ENCODE results near the gene KIF5C. TPM values are rescaled to one million over a fixed set of nuclear protein-coding genes. Genes with fewer than 3 reads are reported as not detected.

KIF5C gene
- total RNA-seq, 1 experiment from 2014 or later, result 0.11 TPM

GRCh38 chr2:148920559-148920958 is 45.5 kb downstream of the KIF5C start:
- Histone ChIP-seq H3K9me3 (replicated peaks) (0 out of 2 replicates have a peak, but pooled peaks cover 5% of the 10 kb centered on the region), H3K4me3 (no peak overlapping the region), H3K27me3 (replicated peaks) (0 out of 2 replicates have a peak, but pooled peaks cover 3% of the 10 kb centered on the region), H3K4me1 (replicated peaks) (no peaks in the 10 kb centered on the region), H3K36me3 (no peaks in the 10 kb centered on the region), H3K27ac (no peak overlapping the region)
- no peak for DNase-seq (ENCODE audit: low read depth in 1 of 2, low spot score in 2 of 2)

- 0 out of 2 replicates have a peak, but pooled peaks cover 5% of the 10 kb centered on the region for H3K9me3 ChIP-seq (replicated peaks)
- DNase-seq (ENCODE audit: low read depth in 1 of 2, low spot score in 2 of 2), result no peak
- H3K4me3 ChIP-seq, result no peak overlapping the region
- 0 out of 2 replicates have a peak, but pooled peaks cover 3% of the 10 kb centered on the region for H3K27me3 ChIP-seq (replicated peaks)
- H3K36me3 ChIP-seq, result no peaks in the 10 kb centered on the region
- H3K4me1 ChIP-seq (replicated peaks), result no peaks in the 10 kb centered on the region; the same call in 1 of the 2 replicates
- no peak overlapping the region for H3K27ac ChIP-seq
These were observed 47.0 kb downstream of the KIF5C start for GRCh38 chr2:148922062-148922461.

GRCh38 chr2:148922776-148923475 is 47.9 kb downstream of the KIF5C start:
- 0 out of 2 replicates have a peak, but pooled peaks cover 5% of the 10 kb centered on the region for H3K9me3 ChIP-seq (replicated peaks)
- DNase-seq (ENCODE audit: low read depth in 1 of 2, low spot score in 2 of 2), result no peak
- H3K36me3 ChIP-seq, result no peaks in the 10 kb centered on the region
- H3K4me1 ChIP-seq (replicated peaks), result no peaks in the 10 kb centered on the region; the same call in 1 of the 2 replicates
- no peak overlapping the region for H3K4me3 ChIP-seq
- 0 out of 2 replicates have a peak, but pooled peaks cover 3% of the 10 kb centered on the region for H3K27me3 ChIP-seq (replicated peaks)
- H3K27ac ChIP-seq, result no peak overlapping the region

GRCh38 chr2:148924514-148925178 is 49.6 kb downstream of the KIF5C start:
- no peak overlapping the region for H3K27ac ChIP-seq
- H3K4me1 ChIP-seq (replicated peaks), result no peaks in the 10 kb centered on the region; the same call in 1 of the 2 replicates
- no peak for DNase-seq (ENCODE audit: low read depth in 1 of 2, low spot score in 2 of 2)
- H3K36me3 ChIP-seq, result no peaks in the 10 kb centered on the region
- H3K4me3 ChIP-seq, result no peak overlapping the region
- H3K27me3 ChIP-seq (replicated peaks), result 0 out of 2 replicates have a peak, but pooled peaks cover 3% of the 10 kb centered on the region
- no peaks in the 10 kb centered on the region for H3K9me3 ChIP-seq (replicated peaks)

- no peak overlapping the region for H3K4me3 ChIP-seq
- no peak overlapping the region for H3K27ac ChIP-seq
- H3K36me3 ChIP-seq, result no peaks in the 10 kb centered on the region
- 0 out of 2 replicates have a peak, but pooled peaks cover 3% of the 10 kb centered on the region for H3K27me3 ChIP-seq (replicated peaks)
- peak in 1 of 2 experiments; percentile 31 for DNase-seq (ENCODE audit: low read depth in 1 of 2, low spot score in 2 of 2)
- no peaks in the 10 kb centered on the region; the same call in 1 of the 2 replicates for H3K4me1 ChIP-seq (replicated peaks)
- no peaks in the 10 kb centered on the region for H3K9me3 ChIP-seq (replicated peaks)
These were observed 51.4 kb downstream of the KIF5C start for GRCh38 chr2:148926291-148926961.

GRCh38 chr2:148926981-148927401 is 52.0 kb downstream of the KIF5C start:
- no peaks in the 10 kb centered on the region for H3K9me3 ChIP-seq (replicated peaks)
- DNase-seq (ENCODE audit: low read depth in 1 of 2, low spot score in 2 of 2), result no peak
- no peaks in the 10 kb centered on the region; the same call in 1 of the 2 replicates for H3K4me1 ChIP-seq (replicated peaks)
- H3K27me3 ChIP-seq (replicated peaks), result 0 out of 2 replicates have a peak, but pooled peaks cover 3% of the 10 kb centered on the region
- H3K27ac ChIP-seq, result no peak overlapping the region
- no peak overlapping the region for H3K4me3 ChIP-seq
- H3K36me3 ChIP-seq, result no peaks in the 10 kb centered on the region

GRCh38 chr2:148928395-148928794 is 53.4 kb downstream of the KIF5C start:
- H3K4me1 ChIP-seq (replicated peaks), result no peaks in the 10 kb centered on the region; the same call in 1 of the 2 replicates
- DNase-seq (ENCODE audit: low read depth in 1 of 2, low spot score in 2 of 2), result no peak
- H3K27me3 ChIP-seq (replicated peaks), result no peaks in the 10 kb centered on the region; the same call in 1 of the 2 replicates
- no peak overlapping the region for H3K27ac ChIP-seq
- no peaks in the 10 kb centered on the region for H3K36me3 ChIP-seq
- H3K4me3 ChIP-seq, result no peak overlapping the region
- H3K9me3 ChIP-seq (replicated peaks), result no peaks in the 10 kb centered on the region

- DNase-seq (ENCODE audit: low read depth in 1 of 2, low spot score in 2 of 2), result no peak
- Histone ChIP-seq H3K27ac (no peak overlapping the region), H3K36me3 (no peaks in the 10 kb centered on the region), H3K27me3 (replicated peaks) (no peaks in the 10 kb centered on the region; the same call in 1 of the 2 replicates), H3K4me3 (no peak overlapping the region), H3K4me1 (replicated peaks) (no peaks in the 10 kb centered on the region; the same call in 1 of the 2 replicates), H3K9me3 (replicated peaks) (no peaks in the 10 kb centered on the region)
These were observed 55.2 kb downstream of the KIF5C start for GRCh38 chr2:148930046-148930775.

- Histone ChIP-seq H3K4me1 (replicated peaks) (no peaks in the 10 kb centered on the region), H3K36me3 (no peaks in the 10 kb centered on the region), H3K4me3 (no peak overlapping the region), H3K27me3 (replicated peaks) (no peaks in the 10 kb centered on the region; the same call in 1 of the 2 replicates), H3K27ac (no peak overlapping the region), H3K9me3 (replicated peaks) (no peaks in the 10 kb centered on the region)
- DNase-seq (ENCODE audit: low read depth in 1 of 2, low spot score in 2 of 2), result no peak
These were observed 57.5 kb downstream of the KIF5C start for GRCh38 chr2:148932536-148932935.

- DNase-seq (ENCODE audit: low read depth in 1 of 2, low spot score in 2 of 2), result no peak
- no peaks in the 10 kb centered on the region for H3K4me1 ChIP-seq (replicated peaks)
- no peaks in the 10 kb centered on the region for H3K36me3 ChIP-seq
- no peak overlapping the region for H3K4me3 ChIP-seq
- H3K27ac ChIP-seq, result no peak overlapping the region
- H3K9me3 ChIP-seq (replicated peaks), result no peaks in the 10 kb centered on the region
- H3K27me3 ChIP-seq (replicated peaks), result no peaks in the 10 kb centered on the region; the same call in 1 of the 2 replicates
These were observed 58.4 kb downstream of the KIF5C start for GRCh38 chr2:148933456-148933855.

- Histone ChIP-seq H3K4me3 (no peak overlapping the region), H3K36me3 (no peaks in the 10 kb centered on the region), H3K27me3 (replicated peaks) (no peaks in the 10 kb centered on the region; the same call in 1 of the 2 replicates), H3K4me1 (replicated peaks) (no peaks in the 10 kb centered on the region), H3K9me3 (replicated peaks) (no peaks in the 10 kb centered on the region), H3K27ac (no peak overlapping the region)
- DNase-seq (ENCODE audit: low read depth in 1 of 2, low spot score in 2 of 2), result no peak
These were observed 60.8 kb downstream of the KIF5C start for GRCh38 chr2:148935791-148936190.

GRCh38 chr2:148936857-148937450 is 61.9 kb downstream of the KIF5C start:
- Histone ChIP-seq H3K27ac (no peak overlapping the region), H3K27me3 (replicated peaks) (no peaks in the 10 kb centered on the region; the same call in 1 of the 2 replicates), H3K4me1 (replicated peaks) (no peaks in the 10 kb centered on the region), H3K36me3 (no peaks in the 10 kb centered on the region), H3K4me3 (no peak overlapping the region), H3K9me3 (replicated peaks) (no peaks in the 10 kb centered on the region)
- no peak for DNase-seq (ENCODE audit: low read depth in 1 of 2, low spot score in 2 of 2)

- Histone ChIP-seq H3K36me3 (no peaks in the 10 kb centered on the region), H3K27me3 (replicated peaks) (0 out of 2 replicates have a peak, but pooled peaks cover 4% of the 10 kb centered on the region), H3K4me3 (no peak overlapping the region), H3K27ac (no peak overlapping the region), H3K9me3 (replicated peaks) (no peaks in the 10 kb centered on the region), H3K4me1 (replicated peaks) (no peaks in the 10 kb centered on the region)
- DNase-seq (ENCODE audit: low read depth in 1 of 2, low spot score in 2 of 2), result no peak
These were observed 64.2 kb downstream of the KIF5C start for GRCh38 chr2:148939271-148939670.

Data from SJSA1 (cell line).